HUES6 (cell line): Measurements from ENCODE around the gene PTPRU.
"Not testable (repeated sequence)": the region's sequence is repeated elsewhere in the genome, so short reads cannot be mapped to it uniquely, and the experiment has no call there.

Experiments used
- H3K27ac ChIP-seq: 2 replicates; pipeline ENCODE4 v1.7.0; 2013; ENCODE audit warnings: low read depth, mild to moderate bottlenecking, low read length, inconsistent platforms
- H3K27me3 ChIP-seq: 2 replicates; pipeline ENCODE4 v1.6.1; 2013; ENCODE audit warnings: low read length; ENCODE audit not compliant: control insufficient read depth, insufficient read depth
- H3K36me3 ChIP-seq: 2 replicates; pipeline ENCODE4 v1.6.1; 2013; ENCODE audit warnings: low read length; ENCODE audit not compliant: control insufficient read depth, insufficient read depth
- H3K4me1 ChIP-seq: 2 replicates; pipeline ENCODE4 v1.6.1; 2013; ENCODE audit warnings: low read length; ENCODE audit not compliant: control insufficient read depth, insufficient read depth
- H3K4me3 ChIP-seq: 2 replicates; pipeline ENCODE4 v1.5.1; 2013; ENCODE audit warnings: low read depth, low read length
- H3K9ac ChIP-seq: one replicate; pipeline ENCODE4 v1.6.1; 2013; ENCODE audit warnings: mild to moderate bottlenecking, low read length
- H3K9me3 ChIP-seq: 2 replicates; pipeline ENCODE4 v1.6.1; 2013; ENCODE audit warnings: low read depth, low read length; ENCODE audit not compliant: control insufficient read depth, insufficient read depth

The PTPRU gene

GRCh38 chr1:29234881-29235280 lies 1.4 kb upstream of the PTPRU start:
- not testable (repeated sequence) for H3K36me3 ChIP-seq

GRCh38 chr1:29236712-29237128 lies 398 bp downstream of the PTPRU start:
- Histone ChIP-seq H3K4me1 (peaks cover 32% of the 10 kb centered on the region), H3K36me3 (no peaks in the 10 kb centered on the region), H3K9ac (peak overlapping the region; percentile 53), H3K27ac (no peak overlapping the region), H3K4me3 (peak overlapping the region; percentile 85), H3K27me3 (peaks cover 47% of the 10 kb centered on the region), H3K9me3 (no peaks in the 10 kb centered on the region)

More at GRCh38 chr1:29234881-29235280, 1.4 kb upstream of the PTPRU start:
- not testable (repeated sequence) for H3K4me3 ChIP-seq, H3K9ac ChIP-seq, H3K27ac ChIP-seq, H3K9me3 ChIP-seq
- peaks cover 47% of the 10 kb centered on the region for H3K27me3 ChIP-seq
- peaks cover 31% of the 10 kb centered on the region for H3K4me1 ChIP-seq

- Histone ChIP-seq H3K27me3 (peaks cover 47% of the 10 kb centered on the region), H3K4me3 (peak overlapping the region; percentile 85), H3K9ac (peak overlapping the region; percentile 53)
Observed at GRCh38 chr1:29237129-29237821, 953 bp downstream of the PTPRU start.

GRCh38 chr1:29237852-29238619 lies 1.7 kb downstream of the PTPRU start:
- peaks cover 32% of the 10 kb centered on the region for H3K4me1 ChIP-seq
- H3K4me3 ChIP-seq: peak overlapping the region; percentile 87
- no peaks in the 10 kb centered on the region for H3K9me3 ChIP-seq
- no peak overlapping the region for H3K27ac ChIP-seq
- H3K9ac ChIP-seq: peak overlapping the region; percentile 70
- no peaks in the 10 kb centered on the region for H3K36me3 ChIP-seq
- peaks cover 41% of the 10 kb centered on the region for H3K27me3 ChIP-seq

More at GRCh38 chr1:29237129-29237821, 953 bp downstream of the PTPRU start:
- H3K9me3 ChIP-seq: no peaks in the 10 kb centered on the region
- H3K36me3 ChIP-seq: no peaks in the 10 kb centered on the region
- peaks cover 32% of the 10 kb centered on the region for H3K4me1 ChIP-seq
- no peak overlapping the region for H3K27ac ChIP-seq

- peak overlapping the region; percentile 87 for H3K4me3 ChIP-seq
- no peak overlapping the region for H3K27ac ChIP-seq
- peaks cover 38% of the 10 kb centered on the region for H3K4me1 ChIP-seq
- H3K9me3 ChIP-seq: no peaks in the 10 kb centered on the region
- H3K9ac ChIP-seq: peak overlapping the region; percentile 70
- H3K27me3 ChIP-seq: peaks cover 41% of the 10 kb centered on the region
- H3K36me3 ChIP-seq: no peaks in the 10 kb centered on the region
Observed at GRCh38 chr1:29238620-29239002, 2.3 kb downstream of the PTPRU start.

- Histone ChIP-seq H3K27me3 (peaks cover 41% of the 10 kb centered on the region), H3K4me1 (peaks cover 42% of the 10 kb centered on the region), H3K36me3 (no peaks in the 10 kb centered on the region), H3K9ac (no peak overlapping the region), H3K27ac (no peak overlapping the region), H3K4me3 (peak overlapping the region; percentile 87; the same call in 1 of the 2 replicates), H3K9me3 (no peaks in the 10 kb centered on the region)
Observed at GRCh38 chr1:29239142-29239541, 2.8 kb downstream of the PTPRU start.

GRCh38 chr1:29240400-29240837 lies 4.1 kb downstream of the PTPRU start:
- Histone ChIP-seq H3K9ac (no peak overlapping the region), H3K36me3 (no peaks in the 10 kb centered on the region), H3K4me1 (peaks cover 42% of the 10 kb centered on the region), H3K9me3 (no peaks in the 10 kb centered on the region), H3K27ac (no peak overlapping the region), H3K4me3 (no peak overlapping the region), H3K27me3 (peaks cover 34% of the 10 kb centered on the region)

- peaks cover 29% of the 10 kb centered on the region for H3K27me3 ChIP-seq
- no peaks in the 10 kb centered on the region for H3K36me3 ChIP-seq
- H3K9me3 ChIP-seq: no peaks in the 10 kb centered on the region
- H3K4me1 ChIP-seq: peaks cover 42% of the 10 kb centered on the region
- H3K9ac ChIP-seq: no peak overlapping the region
- no peak overlapping the region for H3K4me3 ChIP-seq
- H3K27ac ChIP-seq: no peak overlapping the region
Observed at GRCh38 chr1:29240986-29241385, 4.7 kb downstream of the PTPRU start.

- H3K27ac ChIP-seq: no peak overlapping the region
- H3K4me3 ChIP-seq: no peak overlapping the region
- no peaks in the 10 kb centered on the region for H3K9me3 ChIP-seq
- H3K36me3 ChIP-seq: no peaks in the 10 kb centered on the region
- peaks cover 12% of the 10 kb centered on the region for H3K27me3 ChIP-seq
- H3K9ac ChIP-seq: no peak overlapping the region
- peaks cover 43% of the 10 kb centered on the region for H3K4me1 ChIP-seq
Observed at GRCh38 chr1:29243023-29243870, 6.9 kb downstream of the PTPRU start.

- H3K9ac ChIP-seq: no peak overlapping the region
- no peaks in the 10 kb centered on the region for H3K36me3 ChIP-seq
- peaks cover 44% of the 10 kb centered on the region for H3K4me1 ChIP-seq
Observed at GRCh38 chr1:29243871-29244200, 7.5 kb downstream of the PTPRU start.

More at GRCh38 chr1:29243871-29244200, 7.5 kb downstream of the PTPRU start:
- Histone ChIP-seq H3K27ac (no peak overlapping the region), H3K4me3 (no peak overlapping the region), H3K27me3 (peaks cover 6% of the 10 kb centered on the region; the same call in 1 of the 2 replicates), H3K9me3 (no peaks in the 10 kb centered on the region)
